Mucosa of descending colon (tissue), 3 donors: Measurements from ENCODE around the gene HSD11B2. TPM values are rescaled to one million over a fixed set of nuclear protein-coding genes. Genes with fewer than 3 reads are reported as not detected.

ENCODE experiments used
- ATAC-seq: fragments of 200-7000 bp; cut with Tn5 transposase; one replicate; pipeline ENCODE4 v1.9.1; 2020; ENCODE audit warnings: mild to moderate bottlenecking, moderate library complexity
- DNase-seq, 3 donors: peaks; one replicate each; pipeline ENCODE4 v3.0.0-alpha.2; 2020
- H3K36me3 ChIP-seq: fragments of 200-600 bp; one replicate; pipeline ENCODE4 v1.8.0; 2021; ENCODE audit warnings: low read depth, mild to moderate bottlenecking
- H3K4me1 ChIP-seq: fragments of 200-600 bp; one replicate; pipeline ENCODE4 v1.8.0; 2021; ENCODE audit warnings: low read depth, mild to moderate bottlenecking
- H3K4me3 ChIP-seq: fragments of 200-600 bp; one replicate; pipeline ENCODE4 v1.8.0; 2021; ENCODE audit warnings: mild to moderate bottlenecking
- H3K9me3 ChIP-seq: fragments of 200-600 bp; one replicate; pipeline ENCODE4 v1.8.0; 2021; ENCODE audit warnings: mild to moderate bottlenecking
- intact Hi-C, 2 donors: fragments of 100-400 bp; cut with DNase I in 1 of 2; cut with micrococcal nuclease in 1 of 2; formaldehyde crosslinking; loops; one replicate each; pipeline versions ENCODE4 v1.11.0 to v1.11.1; 2022; cut with DNase I, micrococcal nuclease
- long read RNA-seq, 2 donors: library from polyadenylated mRNA; unstranded; transcript quantifications; one replicate each; pipeline ENCODE4 v2.0.0, GENCODE V29; 2019 to 2021
- total RNA-seq, 3 donors: library from RNA; stranded (reverse); fragmentation: NEBNext Ultra II Directional in 2 of 3; extraction: Animal tissue kit (Norgen Biotek cat#: 25700) in 2 of 3; gene quantifications; one replicate each; pipeline versions ENCODE4 v1.2.1 to v1.2.4, GENCODE V29; 2021 to 2023
- TF ChIP-seq, protein P1 (sequence below): fragments of 200-600 bp; IDR thresholded peaks from one replicate; pipeline ENCODE4 v1.8.0; 2022; ENCODE audit warnings: antibody characterized with exemption, mild to moderate bottlenecking
- donor health status: DM: no; HTN: no; CAD: no; lungs with moderate emphysema.
- donor health status: DM: no; HTN: no; CAD: no.
- donor health status: DM: no; HTN: yes; CAD: no.

The HSD11B2 gene
- total RNA-seq: 100 to 1,000 TPM; 322 to 765 (median 646) TPM
- long read RNA-seq, donor 1, transcript HSD11B2-201 (5 exons, 1,900 nt): major isoform, 170 of 226 reads
- long read RNA-seq, donor 1, partial matches to known transcripts: 28 of 226 reads
- long read RNA-seq, donor 1, other reads (novel, unspliced or antisense): 28 of 226 reads
- long read RNA-seq, donor 2, transcript HSD11B2-201 (5 exons, 1,900 nt): major isoform, 93 of 132 reads
- long read RNA-seq, donor 2, partial matches to known transcripts: 27 of 132 reads
- long read RNA-seq, donor 2, other reads (novel, unspliced or antisense): 12 of 132 reads

DNA sequence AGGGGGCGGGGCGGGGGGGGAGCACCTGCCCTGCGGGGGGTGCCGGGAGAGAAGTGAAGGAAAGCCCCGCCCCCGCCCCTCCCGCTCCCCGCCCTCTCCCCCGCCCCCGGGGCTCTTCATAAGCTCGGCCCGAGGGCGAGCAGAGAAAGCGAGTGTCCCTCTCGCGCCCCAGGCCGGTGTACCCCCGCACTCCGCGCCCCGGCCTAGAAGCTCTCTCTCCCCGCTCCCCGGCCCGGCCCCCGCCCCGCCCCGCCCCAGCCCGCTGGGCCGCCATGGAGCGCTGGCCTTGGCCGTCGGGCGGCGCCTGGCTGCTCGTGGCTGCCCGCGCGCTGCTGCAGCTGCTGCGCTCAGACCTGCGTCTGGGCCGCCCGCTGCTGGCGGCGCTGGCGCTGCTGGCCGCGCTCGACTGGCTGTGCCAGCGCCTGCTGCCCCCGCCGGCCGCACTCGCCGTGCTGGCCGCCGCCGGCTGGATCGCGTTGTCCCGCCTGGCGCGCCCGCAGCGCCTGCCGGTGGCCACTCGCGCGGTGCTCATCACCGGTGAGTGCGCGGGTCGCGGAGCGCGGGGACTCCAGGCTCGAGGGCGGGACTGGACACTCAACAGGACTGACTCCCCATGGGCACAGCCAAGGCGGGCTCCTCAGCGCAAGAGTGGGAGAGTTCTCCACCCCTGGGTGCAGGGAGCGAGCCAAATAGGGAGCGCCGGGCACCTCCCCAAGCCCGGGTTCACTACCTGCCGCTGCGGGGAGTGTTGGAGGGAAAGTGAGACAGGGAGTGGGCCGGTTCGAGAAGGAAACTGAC, at the start of gene HSD11B2:
TSS of gene HSD11B2 (plus strand) at position 145 of the 798 bp plus-strand sequence. CDS start at position 273, 128 bp downstream.
- intact Hi-C loops: no loop called here
- TF ChIP-seq, protein P1, sequence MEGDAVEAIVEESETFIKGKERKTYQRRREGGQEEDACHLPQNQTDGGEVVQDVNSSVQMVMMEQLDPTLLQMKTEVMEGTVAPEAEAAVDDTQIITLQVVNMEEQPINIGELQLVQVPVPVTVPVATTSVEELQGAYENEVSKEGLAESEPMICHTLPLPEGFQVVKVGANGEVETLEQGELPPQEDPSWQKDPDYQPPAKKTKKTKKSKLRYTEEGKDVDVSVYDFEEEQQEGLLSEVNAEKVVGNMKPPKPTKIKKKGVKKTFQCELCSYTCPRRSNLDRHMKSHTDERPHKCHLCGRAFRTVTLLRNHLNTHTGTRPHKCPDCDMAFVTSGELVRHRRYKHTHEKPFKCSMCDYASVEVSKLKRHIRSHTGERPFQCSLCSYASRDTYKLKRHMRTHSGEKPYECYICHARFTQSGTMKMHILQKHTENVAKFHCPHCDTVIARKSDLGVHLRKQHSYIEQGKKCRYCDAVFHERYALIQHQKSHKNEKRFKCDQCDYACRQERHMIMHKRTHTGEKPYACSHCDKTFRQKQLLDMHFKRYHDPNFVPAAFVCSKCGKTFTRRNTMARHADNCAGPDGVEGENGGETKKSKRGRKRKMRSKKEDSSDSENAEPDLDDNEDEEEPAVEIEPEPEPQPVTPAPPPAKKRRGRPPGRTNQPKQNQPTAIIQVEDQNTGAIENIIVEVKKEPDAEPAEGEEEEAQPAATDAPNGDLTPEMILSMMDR: no peak
- H3K4me3 ChIP-seq: peak within 1 kb of the TSS; percentile 63
- ATAC-seq (peak; percentile 67), DNase-seq (peak; percentile 87 to 91 (median 88))
- peaks cover 15% of the 10 kb centered on the region for H3K4me1 ChIP-seq
- no peaks in the 10 kb centered on the region for H3K36me3 ChIP-seq
- no peaks in the 10 kb centered on the region for H3K9me3 ChIP-seq

DNA sequence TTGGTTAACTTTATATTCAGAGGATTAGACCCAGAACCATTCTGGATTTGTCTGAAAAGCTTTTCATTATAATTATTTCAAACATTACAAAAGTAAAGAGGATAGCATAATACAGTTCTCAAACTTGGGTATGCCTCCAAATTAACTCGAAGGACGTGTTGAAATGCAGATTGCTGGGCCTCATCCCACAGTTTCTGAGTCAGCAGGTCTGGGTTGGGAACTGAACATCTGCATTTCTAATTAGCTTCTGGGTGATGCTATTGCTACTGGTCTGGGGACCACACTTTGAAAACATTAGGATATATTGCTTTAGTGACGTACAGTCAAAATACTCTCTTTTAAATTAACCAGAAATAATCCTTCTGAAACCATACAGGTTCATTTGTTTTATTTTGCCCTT, 47.6 kb upstream of the HSD11B2 start:
- H3K4me1 ChIP-seq: no peaks in the 10 kb centered on the region
- intact Hi-C loops: no loop called here
- ATAC-seq (no peak), DNase-seq (no peak)
- TF ChIP-seq, protein P1: no peak
- no peaks in the 10 kb centered on the region for H3K9me3 ChIP-seq
- H3K36me3 ChIP-seq: no peaks in the 10 kb centered on the region
- H3K4me3 ChIP-seq: no peak overlapping the region

DNA sequence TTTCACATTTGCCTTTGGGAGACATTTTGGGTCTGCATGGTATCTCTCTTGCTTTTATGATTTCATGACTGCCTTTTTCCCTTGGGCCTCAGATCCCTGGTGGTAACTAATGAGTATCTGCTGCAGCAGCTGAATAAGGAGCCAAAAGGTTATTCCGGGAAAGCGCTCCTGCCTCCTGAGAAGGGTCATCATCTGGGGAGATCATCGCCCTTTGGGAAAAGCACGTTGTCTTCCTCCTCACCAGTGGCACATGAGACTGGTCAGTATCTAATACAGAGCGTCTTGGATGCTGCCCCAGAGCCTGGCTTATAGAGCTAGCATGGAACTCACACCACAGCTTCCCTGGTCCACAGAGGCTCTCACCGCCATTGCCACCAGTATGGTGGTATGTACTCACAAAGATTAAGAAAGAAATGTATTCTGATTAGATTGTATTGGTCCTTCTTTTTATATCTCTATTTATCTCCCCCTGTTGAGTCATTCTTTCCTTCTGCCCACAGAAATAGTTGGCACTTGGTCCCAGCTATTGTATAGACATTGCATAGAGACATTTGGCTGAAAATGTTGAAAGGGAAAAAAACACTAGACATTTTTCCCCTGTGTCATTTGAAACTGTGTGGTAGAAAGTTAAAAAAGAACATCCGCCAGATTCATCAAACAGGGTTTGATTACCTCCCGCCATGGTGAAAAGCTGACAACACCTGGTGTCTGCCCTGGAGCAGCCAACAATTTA, 46.0 kb upstream of the HSD11B2 start:
- no peaks in the 10 kb centered on the region for H3K36me3 ChIP-seq
- H3K4me3 ChIP-seq: no peak overlapping the region
- no peaks in the 10 kb centered on the region for H3K4me1 ChIP-seq
- no peaks in the 10 kb centered on the region for H3K9me3 ChIP-seq
- intact Hi-C loops: no loop called here
- ATAC-seq (no peak), DNase-seq (no peak)
- TF ChIP-seq, protein P1: no peak

DNA sequence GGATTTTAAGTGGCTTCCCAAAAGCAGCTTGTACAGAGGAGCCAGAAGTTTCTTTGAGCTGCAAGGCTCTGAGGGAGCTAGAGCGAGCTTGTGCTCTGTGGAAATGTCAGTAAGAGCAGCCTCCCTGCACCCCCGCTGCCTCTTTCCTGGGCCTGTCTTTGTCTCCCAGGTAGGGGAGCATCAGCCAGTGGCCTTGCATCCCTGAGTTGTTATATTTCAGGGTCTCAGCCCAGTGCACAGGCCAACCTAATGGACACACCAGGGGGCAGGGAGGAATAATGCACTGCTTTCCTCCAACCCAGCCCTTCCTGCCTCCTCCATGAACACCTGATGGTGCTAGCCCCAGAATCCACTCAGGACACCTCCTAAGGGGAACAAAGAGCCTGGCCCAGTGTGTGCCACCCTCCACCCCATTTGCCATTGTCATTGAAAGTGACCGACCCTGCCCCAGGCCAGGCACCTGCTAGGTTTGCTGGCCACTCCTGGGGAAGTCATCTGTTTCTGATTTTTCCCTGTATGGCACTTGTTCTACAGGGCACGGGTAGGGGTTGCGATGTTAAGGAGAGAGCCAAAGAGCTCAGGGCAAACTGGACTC, 44.0 kb upstream of the HSD11B2 start:
- TF ChIP-seq, protein P1: no peak
- intact Hi-C loops: no loop called here
- no peaks in the 10 kb centered on the region for H3K4me1 ChIP-seq
- no peak for DNase-seq
- no peak overlapping the region for H3K4me3 ChIP-seq
- no peaks in the 10 kb centered on the region for H3K36me3 ChIP-seq
- no peak for ATAC-seq
- H3K9me3 ChIP-seq: no peaks in the 10 kb centered on the region

DNA sequence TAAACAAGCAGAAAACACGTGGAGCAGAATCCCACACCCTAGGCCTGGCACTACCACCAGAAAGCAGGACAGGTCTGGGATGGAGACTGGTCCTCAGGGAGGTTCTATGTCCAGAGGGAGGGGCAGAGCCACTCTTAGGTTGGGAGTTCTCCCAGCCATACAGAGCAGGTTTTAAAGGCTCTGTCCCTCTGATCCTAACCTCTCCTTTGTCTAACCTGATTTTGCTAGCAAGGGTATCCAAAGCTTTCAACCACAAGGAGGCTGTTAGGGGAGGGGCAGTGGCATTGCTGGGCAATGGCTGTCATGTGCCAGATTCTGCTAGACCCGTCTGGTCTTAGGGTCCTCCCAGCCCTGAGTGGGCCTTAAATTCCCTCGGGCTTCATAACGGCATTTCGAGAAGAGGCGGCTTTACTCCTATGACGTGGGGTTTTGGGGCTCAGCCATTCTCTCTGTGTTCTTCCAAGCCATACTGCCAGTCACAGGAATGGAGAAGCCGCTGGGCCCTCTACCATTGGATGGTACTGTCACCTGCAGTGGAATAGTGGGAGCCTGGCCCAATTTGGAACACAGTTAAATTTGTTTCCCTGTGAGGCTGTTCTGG, 43.3 kb upstream of the HSD11B2 start:
- ATAC-seq (no peak), DNase-seq (no peak)
- intact Hi-C loops: no loop called here
- Histone ChIP-seq H3K9me3 (no peaks in the 10 kb centered on the region), H3K4me1 (peaks cover under 1% of the 10 kb centered on the region), H3K4me3 (no peak overlapping the region), H3K36me3 (no peaks in the 10 kb centered on the region)
- TF ChIP-seq, protein P1: no peak
